Liver (tissue), 9 donors: Measurements from ENCODE around the gene SEPTIN5. TPM values are rescaled to one million over a fixed set of nuclear protein-coding genes. Genes with fewer than 3 reads are reported as not detected.

Source experiments
- DNase-seq: peaks from one replicate; pipeline ENCODE4 v3.0.0-alpha.2; 2017; ENCODE audit warnings: low spot score
- H3K27ac ChIP-seq, 2 donors: one replicate each; pipeline ENCODE4 v1.7.0; 2013; ENCODE audit warnings: inconsistent platforms in 2 of 2, low read length in 2 of 2, control low read depth in 1 of 2, low read depth in 1 of 2, mild to moderate bottlenecking in 1 of 2
- H3K27me3 ChIP-seq, 4 donors: one replicate each; pipeline versions ENCODE4 v1.6.1 to v1.7.0; 2013; ENCODE audit warnings: low read length in 3 of 4, inconsistent platforms in 1 of 4, mild to moderate bottlenecking in 1 of 4, moderate library complexity in 1 of 4; ENCODE audit not compliant: control insufficient read depth in 4 of 4, insufficient read depth in 4 of 4
- H3K36me3 ChIP-seq, 4 donors: one replicate each; pipeline versions ENCODE4 v1.6.1 to v1.7.0; 2013; ENCODE audit warnings: low read length in 3 of 4, mild to moderate bottlenecking in 3 of 4, low read depth in 1 of 4, moderate library complexity in 1 of 4; ENCODE audit not compliant: control insufficient read depth in 4 of 4, insufficient read depth in 3 of 4
- H3K4me1 ChIP-seq, 4 donors: one replicate each; pipeline versions ENCODE4 v1.6.1 to v1.7.0; 2013; ENCODE audit warnings: low read length in 3 of 4, mild to moderate bottlenecking in 3 of 4, moderate library complexity in 1 of 4; ENCODE audit not compliant: control insufficient read depth in 4 of 4, insufficient read depth in 4 of 4
- H3K4me3 ChIP-seq, 3 donors: one replicate each; pipeline versions ENCODE4 v1.6.1 to v1.7.0; 2013; ENCODE audit warnings: low read length in 3 of 3, control low read depth in 1 of 3, low read depth in 1 of 3, mild to moderate bottlenecking in 1 of 3
- H3K9ac ChIP-seq, 2 donors: one replicate each; pipeline ENCODE4 v1.7.0; 2013; ENCODE audit warnings: low read length in 2 of 2, mild to moderate bottlenecking in 2 of 2, moderate library complexity in 2 of 2, control low read depth in 1 of 2, low read depth in 1 of 2
- H3K9me3 ChIP-seq, 4 donors: one replicate each; pipeline versions ENCODE4 v1.6.1 to v1.7.0; 2013; ENCODE audit warnings: low read length in 3 of 4; ENCODE audit not compliant: control insufficient read depth in 4 of 4
- ATF3 ChIP-seq: IDR thresholded peaks from 2 replicates; pipeline ENCODE4 v1.6.1; 2016; ENCODE audit warnings: antibody characterized with exemption
- EGR1 ChIP-seq, 2 donors: IDR thresholded peaks; 2 replicates each; pipeline ENCODE4 v1.6.1; 2016 to 2018; ENCODE audit warnings: antibody characterized with exemption in 2 of 2, low read depth in 2 of 2
- FOXA1 ChIP-seq: IDR thresholded peaks from 2 replicates; pipeline ENCODE4 v1.6.1; 2016; ENCODE audit warnings: antibody characterized with exemption
- FOXA2 ChIP-seq: IDR thresholded peaks from 2 replicates; pipeline ENCODE4 v1.6.1; 2016; ENCODE audit warnings: antibody characterized with exemption
- GABPA ChIP-seq, 2 donors: IDR thresholded peaks in 1 of 2; conservative IDR thresholded peaks in 1 of 2; 2 replicates each; pipeline ENCODE4 v1.6.1; 2016; ENCODE audit warnings: antibody characterized with exemption in 2 of 2, mild to moderate bottlenecking in 1 of 2, moderate library complexity in 1 of 2
- HNF4A ChIP-seq, 2 donors: conservative IDR thresholded peaks; 2 replicates each; pipeline ENCODE4 v1.6.1; 2016; ENCODE audit warnings: antibody characterized with exemption in 2 of 2, mild to moderate bottlenecking in 2 of 2
- HNF4G ChIP-seq: IDR thresholded peaks from 2 replicates; pipeline ENCODE4 v1.6.1; 2016; ENCODE audit warnings: antibody characterized with exemption
- JUND ChIP-seq, 2 donors: IDR thresholded peaks; 2 replicates each; pipeline ENCODE4 v1.6.1; 2016; ENCODE audit warnings: antibody characterized with exemption in 2 of 2
- MAX ChIP-seq: IDR thresholded peaks from 2 replicates; pipeline ENCODE4 v1.6.1; 2016; ENCODE audit warnings: antibody characterized with exemption
- NR2F2 ChIP-seq: IDR thresholded peaks from 2 replicates; pipeline ENCODE4 v1.6.1; 2016; ENCODE audit warnings: antibody characterized with exemption
- RAD21 ChIP-seq, 2 donors: IDR thresholded peaks; 2 replicates each; pipeline ENCODE4 v1.6.1; 2016; ENCODE audit warnings: antibody characterized with exemption in 2 of 2, mild to moderate bottlenecking in 2 of 2
- REST ChIP-seq: IDR thresholded peaks from 2 replicates; pipeline ENCODE4 v1.6.1; 2016; ENCODE audit warnings: antibody characterized with exemption, mild to moderate bottlenecking
- RXRA ChIP-seq, 2 donors: IDR thresholded peaks; 2 replicates each; pipeline ENCODE4 v1.6.1; 2017 to 2018; ENCODE audit warnings: antibody characterized with exemption in 2 of 2, mild to moderate bottlenecking in 1 of 2
- SP1 ChIP-seq: IDR thresholded peaks from 2 replicates; pipeline ENCODE4 v1.6.1; 2018; ENCODE audit warnings: antibody characterized with exemption, mild to moderate bottlenecking
- TAF1 ChIP-seq: conservative IDR thresholded peaks from 2 replicates; pipeline ENCODE4 v1.6.1; 2016; ENCODE audit warnings: antibody characterized with exemption, mild to moderate bottlenecking
- YY1 ChIP-seq: IDR thresholded peaks from 2 replicates; pipeline ENCODE4 v1.6.1; 2016; ENCODE audit warnings: antibody characterized with exemption, mild to moderate bottlenecking
- ZBTB33 ChIP-seq: IDR thresholded peaks from 2 replicates; pipeline ENCODE4 v1.6.1; 2016; ENCODE audit warnings: antibody characterized with exemption
- WGBS: extraction: QIAGEN DNeasy Blood & Tissue Kit; methylation state at CpG from one replicate; pipeline ENCODE4 v1.1.7; 2013; 5-methylcytosine and 5-hydroxymethylcytosine counted together
- polyA plus RNA-seq, 2 donors: library from polyadenylated mRNA; stranded (reverse) in 1 of 2; unstranded in 1 of 2; fragments of 200-250 nt in 1 of 2; fragments of >200 nt in 1 of 2; fragmentation: Nextera tagmentation in 1 of 2; extraction: Ambion mirVana in 1 of 2; gene quantifications; one replicate each; pipeline versions ENCODE4 v1.2.1 to v1.2.3, GENCODE V29; 2013 to 2015
- total RNA-seq, 2 donors: library from RNA; depleted of rRNA; stranded (reverse); fragments of >200 nt; gene quantifications; one replicate each; pipeline ENCODE4 v1.2.3, GENCODE V29; 2014
- donor health status: healthy.
- donor health status: healthy.
- donor health status: healthy.
- donor health status: healthy.
- donor health status: healthy.

The SEPTIN5 gene
- total and polyA plus RNA-seq, 4 donors: 0.26 to 3.5 (median 2.8) TPM

- no peak for TF ChIP-seq EGR1 (IDR thresholded peaks at IDR 0.05; ENCODE audit: low read depth in 2 of 2)
- TF ChIP-seq NR2F2: no peak
- TF ChIP-seq SP1: no peak
- TF ChIP-seq MAX: no peak
These were observed 44.7 kb upstream of the SEPTIN5 start (continued) for GRCh38 chr22:19669570-19669969.

- no peak for DNase-seq
- Histone ChIP-seq H3K9ac (no peak overlapping the region), H3K4me1 (no peaks in the 10 kb centered on the region), H3K27me3 (no peaks in the 10 kb centered on the region), H3K9me3 (no peaks in the 10 kb centered on the region), H3K27ac (no peak overlapping the region), H3K36me3 (no peaks in the 10 kb centered on the region), H3K4me3 (no peak overlapping the region)
- TF ChIP-seq SP1 (no peak), TAF1 (no peak), HNF4G (no peak), MAX (no peak), FOXA2 (no peak), ZBTB33 (no peak), RAD21 (IDR thresholded peaks at IDR 0.05) (no peak), FOXA1 (no peak), REST (no peak), GABPA (IDR thresholded peaks at IDR 0.05 in 1 of 2, conservative IDR thresholded peaks at IDR 0.05 in 1 of 2) (no peak), ATF3 (no peak), YY1 (no peak), HNF4A (conservative IDR thresholded peaks at IDR 0.05) (no peak), NR2F2 (no peak), RXRA (IDR thresholded peaks at IDR 0.05) (no peak), JUND (IDR thresholded peaks at IDR 0.05) (no peak)
- 38% methylated on average over 3 of the region's 3 CpGs for WGBS
These were observed 43.0 kb upstream of the SEPTIN5 start for GRCh38 chr22:19671316-19671715.
